ENCODE measurements around the gene SOX8.

SOX8 gene

DNA sequence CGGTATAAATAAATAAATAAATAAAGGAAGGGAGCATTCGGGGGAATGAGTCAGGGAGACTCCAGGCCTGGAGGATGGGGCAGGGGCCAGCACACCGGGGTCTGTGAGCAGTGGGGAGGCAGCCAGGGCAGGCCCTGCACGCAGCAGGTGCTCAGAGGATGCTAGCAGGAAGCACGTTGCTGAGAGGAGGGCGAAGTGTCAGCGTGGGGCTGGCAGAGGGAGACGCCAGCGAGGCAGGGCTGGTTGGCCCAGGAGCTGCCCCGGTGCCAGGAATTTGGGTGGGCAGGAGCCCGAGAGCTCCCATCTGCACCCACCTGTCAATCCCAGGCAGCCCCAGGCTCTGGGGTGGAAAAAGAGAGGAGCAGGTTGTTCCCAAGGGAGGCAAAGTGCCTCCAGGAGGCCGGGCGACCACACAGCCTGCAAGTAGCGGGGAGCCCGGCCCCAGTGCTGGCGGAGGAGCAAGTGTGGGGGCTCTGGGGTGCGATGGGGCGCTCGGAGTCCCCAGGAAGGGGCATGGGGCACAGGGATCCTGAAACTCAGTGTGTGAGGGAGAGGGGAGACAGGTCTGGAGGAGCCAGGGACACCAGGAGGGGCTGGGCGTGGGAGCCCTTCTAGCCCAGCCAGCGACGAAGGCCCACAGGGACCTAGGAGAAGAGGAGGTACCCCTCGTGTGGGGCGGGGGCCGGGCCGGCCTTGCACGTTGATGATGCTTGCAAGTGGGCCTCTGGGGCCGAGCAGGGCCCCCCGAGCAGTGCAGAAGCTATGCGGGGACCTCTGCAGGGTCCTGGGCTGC is 28.0 kb downstream of the SOX8 start:
- FAIRE-seq (no peak), DNase-seq (ENCODE audit: insufficient read length, low spot score) (no peak)
- no peak for TF ChIP-seq POLR2A (IDR thresholded peaks at IDR 0.05; ENCODE audit: low read depth, low read length)
- TF ChIP-seq SPI1 (IDR thresholded peaks at IDR 0.05; ENCODE audit: low read depth, low read length): no peak
- no peak for TF ChIP-seq TAF1 (IDR thresholded peaks at IDR 0.05; ENCODE audit: low read depth, low read length)
- TF ChIP-seq PAX5 (IDR thresholded peaks at IDR 0.05; ENCODE audit: insufficient read depth, low read length, severe bottlenecking): no peak
- TF ChIP-seq POLR2AphosphoS5 (IDR thresholded peaks at IDR 0.05; ENCODE audit: low read depth, low read length): no peak
- no peak for TF ChIP-seq POU2F2 (IDR thresholded peaks at IDR 0.05; ENCODE audit: low read depth, low read length)

DNA sequence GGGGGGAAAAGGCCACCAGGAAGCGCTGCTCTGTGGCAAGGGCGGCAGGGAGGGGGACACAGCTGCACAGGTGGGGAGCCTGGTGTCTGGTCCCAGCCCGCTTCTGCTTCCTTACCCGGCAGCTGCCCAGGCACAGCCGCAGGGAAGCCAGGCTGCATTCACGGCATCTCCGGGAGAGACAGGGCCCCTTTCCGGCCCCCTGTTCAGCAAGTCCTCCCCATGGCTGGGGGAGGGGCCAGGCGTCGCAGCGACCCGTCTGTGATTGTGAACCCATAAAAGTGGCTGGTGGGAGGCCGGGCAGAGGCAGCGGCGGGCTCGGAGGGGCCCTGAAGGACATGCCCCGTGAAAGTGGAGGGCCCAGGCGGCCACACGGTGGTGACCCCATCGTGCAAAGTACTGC is 28.7 kb downstream of the SOX8 start:
- no peak for DNase-seq (ENCODE audit: insufficient read length, low spot score)
- FAIRE-seq: no peak
- TF ChIP-seq PAX5 (IDR thresholded peaks at IDR 0.05; ENCODE audit: insufficient read depth, low read length, severe bottlenecking) (no peak), POLR2A (IDR thresholded peaks at IDR 0.05; ENCODE audit: low read depth, low read length) (no peak), SPI1 (IDR thresholded peaks at IDR 0.05; ENCODE audit: low read depth, low read length) (no peak), POU2F2 (IDR thresholded peaks at IDR 0.05; ENCODE audit: low read depth, low read length) (no peak), POLR2AphosphoS5 (IDR thresholded peaks at IDR 0.05; ENCODE audit: low read depth, low read length) (no peak), TAF1 (IDR thresholded peaks at IDR 0.05; ENCODE audit: low read depth, low read length) (no peak)

DNA sequence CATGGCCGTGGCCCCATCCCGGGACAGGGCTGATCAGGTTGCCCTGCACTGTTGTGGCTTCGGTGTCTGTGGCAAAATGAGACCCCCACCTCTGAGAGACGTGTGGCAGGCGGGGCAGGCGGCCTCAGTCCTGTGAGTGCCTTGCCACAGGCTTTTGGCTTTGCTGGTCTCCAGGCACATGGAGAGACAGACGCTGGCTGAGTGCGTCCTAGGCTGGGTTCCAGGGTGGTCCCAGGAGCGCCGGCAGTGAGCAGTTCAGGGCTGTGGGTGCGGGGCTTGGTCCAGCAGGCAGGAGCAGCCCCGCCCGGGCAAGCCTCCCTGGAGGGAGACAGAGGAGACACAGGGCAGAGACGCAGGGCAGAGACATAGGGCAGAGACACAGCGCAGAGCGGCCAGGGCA is 29.2 kb downstream of the SOX8 start:
- TF ChIP-seq TAF1 (IDR thresholded peaks at IDR 0.05; ENCODE audit: low read depth, low read length) (no peak), POLR2AphosphoS5 (IDR thresholded peaks at IDR 0.05; ENCODE audit: low read depth, low read length) (no peak), POU2F2 (IDR thresholded peaks at IDR 0.05; ENCODE audit: low read depth, low read length) (no peak), SPI1 (IDR thresholded peaks at IDR 0.05; ENCODE audit: low read depth, low read length) (no peak), POLR2A (IDR thresholded peaks at IDR 0.05; ENCODE audit: low read depth, low read length) (no peak), PAX5 (IDR thresholded peaks at IDR 0.05; ENCODE audit: insufficient read depth, low read length, severe bottlenecking) (no peak)
- no peak for DNase-seq (ENCODE audit: insufficient read length, low spot score)
- no peak for FAIRE-seq

DNA sequence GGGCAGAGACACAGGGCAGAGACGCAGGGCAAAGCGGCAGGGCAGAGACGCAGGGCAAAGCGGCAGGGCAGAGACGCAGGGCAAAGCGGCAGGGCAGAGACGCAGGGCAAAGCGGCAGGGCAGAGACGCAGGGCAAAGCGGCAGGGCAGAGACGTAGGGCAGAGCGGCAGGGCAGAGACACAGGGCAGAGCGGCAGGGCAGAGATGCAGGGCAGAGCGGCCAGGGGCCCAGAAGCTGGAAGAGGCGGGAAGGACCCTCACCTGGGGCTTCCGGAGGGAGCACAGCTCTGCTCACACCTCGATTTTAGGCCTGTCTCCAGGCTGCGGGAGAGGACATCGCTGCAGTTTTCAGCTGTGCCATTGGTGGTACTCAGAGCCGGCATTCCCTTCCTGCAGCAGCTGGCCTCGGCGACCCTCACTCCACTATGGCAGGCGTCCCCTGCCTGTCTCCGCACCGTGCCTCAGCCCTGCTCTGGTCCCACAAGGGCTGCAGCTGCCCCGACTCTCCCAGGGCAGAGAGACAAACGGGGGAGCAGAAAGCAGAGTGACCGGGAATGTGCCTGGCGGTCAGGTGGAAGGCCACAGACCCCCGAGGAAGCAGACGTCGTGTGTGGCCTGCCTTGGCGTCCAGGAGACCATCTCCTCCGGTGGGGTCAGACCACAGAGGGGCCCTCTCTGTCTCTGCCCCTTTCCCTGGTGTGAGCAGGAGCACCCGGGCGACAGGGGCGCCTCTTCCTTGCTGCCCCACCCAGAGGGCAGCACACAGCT is 29.9 kb downstream of the SOX8 start:
- no peak for DNase-seq (ENCODE audit: insufficient read length, low spot score)
- no peak for FAIRE-seq
- TF ChIP-seq TAF1 (IDR thresholded peaks at IDR 0.05; ENCODE audit: low read depth, low read length) (no peak), POU2F2 (IDR thresholded peaks at IDR 0.05; ENCODE audit: low read depth, low read length) (no peak), SPI1 (IDR thresholded peaks at IDR 0.05; ENCODE audit: low read depth, low read length) (no peak), PAX5 (IDR thresholded peaks at IDR 0.05; ENCODE audit: insufficient read depth, low read length, severe bottlenecking) (no peak), POLR2A (IDR thresholded peaks at IDR 0.05; ENCODE audit: low read depth, low read length) (no peak), POLR2AphosphoS5 (IDR thresholded peaks at IDR 0.05; ENCODE audit: low read depth, low read length) (no peak)

DNA sequence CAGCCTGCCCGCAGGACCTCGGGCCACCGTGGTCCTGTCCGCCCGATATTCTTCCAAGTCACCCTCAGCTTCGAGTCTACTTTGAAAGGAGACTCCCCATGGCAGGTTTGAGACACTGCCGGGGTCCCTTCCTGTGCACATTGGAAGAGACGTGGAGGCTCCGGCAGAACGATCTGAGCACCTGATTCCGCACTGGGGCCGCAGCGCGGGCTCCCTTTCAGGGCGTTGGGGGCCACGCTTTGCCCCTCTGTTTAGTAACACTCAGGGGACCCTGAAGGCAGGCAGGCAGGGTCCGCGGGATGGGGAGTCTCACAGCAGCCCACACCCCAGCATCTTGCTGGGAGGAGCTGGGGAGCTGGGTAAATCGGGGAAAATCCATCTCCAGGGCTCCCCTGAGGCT is 30.6 kb downstream of the SOX8 start:
- no peak for TF ChIP-seq POU2F2 (IDR thresholded peaks at IDR 0.05; ENCODE audit: low read depth, low read length)
- no peak for TF ChIP-seq POLR2A (IDR thresholded peaks at IDR 0.05; ENCODE audit: low read depth, low read length)
- no peak for TF ChIP-seq POLR2AphosphoS5 (IDR thresholded peaks at IDR 0.05; ENCODE audit: low read depth, low read length)
- no peak for TF ChIP-seq PAX5 (IDR thresholded peaks at IDR 0.05; ENCODE audit: insufficient read depth, low read length, severe bottlenecking)
- TF ChIP-seq TAF1 (IDR thresholded peaks at IDR 0.05; ENCODE audit: low read depth, low read length): no peak
- no peak for TF ChIP-seq SPI1 (IDR thresholded peaks at IDR 0.05; ENCODE audit: low read depth, low read length)
- FAIRE-seq (no peak), DNase-seq (ENCODE audit: insufficient read length, low spot score) (no peak)

DNA sequence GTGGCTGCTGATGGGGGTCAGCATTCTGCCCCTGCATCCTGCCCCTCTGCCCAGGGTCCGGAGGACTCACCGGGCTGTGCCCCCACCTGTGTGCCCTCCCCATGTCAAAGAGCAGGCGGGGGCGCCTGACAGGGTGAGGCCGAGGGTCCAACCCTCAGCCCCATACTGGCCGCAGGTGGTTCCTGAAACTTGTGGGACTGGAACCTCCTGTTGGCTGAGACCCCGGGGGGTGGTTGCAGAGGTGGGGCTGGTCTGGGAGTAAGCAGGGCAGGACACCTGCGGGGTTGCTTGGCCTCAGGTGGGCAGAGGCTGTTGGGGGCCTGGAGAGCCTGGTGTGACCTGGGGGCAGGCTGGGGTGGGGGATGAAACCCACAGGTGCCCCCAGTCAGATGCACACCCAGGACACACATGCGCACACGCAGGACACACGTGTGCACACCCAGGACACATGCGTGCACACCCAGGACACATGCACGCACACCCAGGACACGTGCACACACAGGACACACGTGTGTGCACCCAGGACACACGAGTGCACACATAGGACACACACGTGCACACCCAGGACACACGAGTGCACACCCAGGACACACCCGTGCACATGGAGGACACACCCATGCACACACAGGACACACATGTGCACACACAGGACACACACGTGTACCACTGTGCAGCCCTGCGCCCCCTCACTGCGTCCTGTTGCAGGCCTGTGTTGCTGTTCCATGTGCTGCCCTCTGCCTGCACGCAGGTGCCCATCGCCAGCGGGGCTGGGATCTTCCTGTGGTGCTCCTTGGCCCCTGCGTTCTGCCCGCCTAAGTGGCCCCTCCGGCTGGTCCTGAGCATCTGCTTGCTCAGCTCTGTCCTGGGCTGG is 31.4 kb downstream of the SOX8 start:
- FAIRE-seq (no peak), DNase-seq (ENCODE audit: insufficient read length, low spot score) (no peak)
- no peak for TF ChIP-seq SPI1 (IDR thresholded peaks at IDR 0.05; ENCODE audit: low read depth, low read length)
- TF ChIP-seq POLR2AphosphoS5 (IDR thresholded peaks at IDR 0.05; ENCODE audit: low read depth, low read length): no peak
- no peak for TF ChIP-seq PAX5 (IDR thresholded peaks at IDR 0.05; ENCODE audit: insufficient read depth, low read length, severe bottlenecking)
- no peak for TF ChIP-seq TAF1 (IDR thresholded peaks at IDR 0.05; ENCODE audit: low read depth, low read length)
- TF ChIP-seq POU2F2 (IDR thresholded peaks at IDR 0.05; ENCODE audit: low read depth, low read length): no peak

DNA sequence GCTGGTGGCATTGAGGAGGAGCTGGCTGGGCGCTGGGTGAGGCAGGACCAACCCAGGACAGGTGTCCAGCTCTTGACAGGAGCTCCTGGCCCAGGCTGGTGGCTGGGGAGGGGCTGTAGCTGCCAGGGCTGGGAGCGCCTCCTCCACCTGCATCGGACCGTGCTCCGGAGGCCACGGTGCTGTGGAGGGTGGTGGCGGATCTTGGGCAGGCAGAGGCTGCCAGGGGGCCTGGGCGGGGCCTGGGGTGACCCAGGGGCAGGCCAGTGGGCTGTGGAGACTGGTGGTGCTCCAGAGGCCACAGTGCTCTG is 32.0 kb downstream of the SOX8 start:
- TF ChIP-seq POLR2AphosphoS5 (IDR thresholded peaks at IDR 0.05; ENCODE audit: low read depth, low read length): no peak
- no peak for TF ChIP-seq SPI1 (IDR thresholded peaks at IDR 0.05; ENCODE audit: low read depth, low read length)
- TF ChIP-seq POU2F2 (IDR thresholded peaks at IDR 0.05; ENCODE audit: low read depth, low read length): no peak
- TF ChIP-seq PAX5 (IDR thresholded peaks at IDR 0.05; ENCODE audit: insufficient read depth, low read length, severe bottlenecking): no peak
- no peak for TF ChIP-seq POLR2A (IDR thresholded peaks at IDR 0.05; ENCODE audit: low read depth, low read length)
- no peak for TF ChIP-seq TAF1 (IDR thresholded peaks at IDR 0.05; ENCODE audit: low read depth, low read length)
- FAIRE-seq (no peak), DNase-seq (ENCODE audit: insufficient read length, low spot score) (no peak)

DNA sequence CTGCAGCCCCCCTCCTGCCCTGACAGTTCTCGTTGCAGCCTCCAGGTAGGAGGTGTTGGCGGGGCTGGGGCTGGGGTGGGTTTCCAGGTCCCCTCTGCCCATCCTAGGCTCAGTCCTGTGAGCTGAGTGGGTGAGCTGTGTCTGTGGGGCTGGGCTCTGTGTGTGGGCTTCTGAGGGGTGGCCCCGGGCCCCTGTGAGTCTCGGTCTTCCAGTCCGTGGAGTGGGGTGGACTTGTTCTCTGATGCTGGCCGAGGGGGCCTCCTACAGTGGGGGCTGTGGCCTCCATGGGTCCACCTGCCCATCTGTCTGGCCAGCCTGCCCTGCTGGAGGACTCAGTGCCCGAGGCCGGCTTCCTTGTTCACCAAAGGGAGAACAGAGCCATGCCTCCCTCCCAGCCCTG is 32.7 kb downstream of the SOX8 start:
- DNase-seq (ENCODE audit: insufficient read length, low spot score) (no peak), FAIRE-seq (no peak)
- TF ChIP-seq SPI1 (IDR thresholded peaks at IDR 0.05; ENCODE audit: low read depth, low read length): no peak
- TF ChIP-seq POLR2AphosphoS5 (IDR thresholded peaks at IDR 0.05; ENCODE audit: low read depth, low read length): no peak
- no peak for TF ChIP-seq POU2F2 (IDR thresholded peaks at IDR 0.05; ENCODE audit: low read depth, low read length)

Measured in GM12891 (cell line).